ENCODE results near the gene ZNF823. TPM values are rescaled to one million over a fixed set of nuclear protein-coding genes. Genes with fewer than 3 reads are reported as not detected.

The ZNF823 gene
- total and polyA plus RNA-seq, 2 of the 13 experiments (the other 11 are each of a cell fraction or from before 2014, with no cell fraction given) = 5.7 to 11.7 TPM

GRCh38 chr19:11738746-11739620 is at the start of gene ZNF823 (continued):
- TF ChIP-seq ZNF407 (CRISPR knock-in tag; IDR thresholded peaks at IDR 0.05; ENCODE audit: not compliant biosample characterization) = peak; percentile 83
- TF ChIP-seq ARID4A (CRISPR knock-in tag; IDR thresholded peaks at IDR 0.05; ENCODE audit: borderline replicate concordance) = peak; percentile 73
- no peak for TF ChIP-seq BCLAF1 (IDR thresholded peaks at IDR 0.05)
- TF ChIP-seq ZBTB34 (CRISPR knock-in tag; IDR thresholded peaks at IDR 0.05) = 0 out of 2 replicates have a peak, but pooled peaks have one; percentile 20
- TF ChIP-seq ETV5 (CRISPR knock-in tag; IDR thresholded peaks at IDR 0.05; ENCODE audit: borderline replicate concordance) = peak; percentile 68; the same call in 1 of the 2 replicates
- TF ChIP-seq KMT2A (CRISPR knock-in tag; IDR thresholded peaks at IDR 0.05) = peak; percentile 33; the same call in 1 of the 2 replicates
